ENCODE data around the gene IFI44.
A peak's percentile ranks its signal among the peaks of the same experiment; 100 is the strongest.

The IFI44 gene

GRCh38 chr1:78652019-78652560 is 2.5 kb downstream of the IFI44 start:
- no peak for DNase-seq

GRCh38 chr1:78658901-78659300 is 9.3 kb downstream of the IFI44 start:
- no peak for DNase-seq

GRCh38 chr1:78663923-78664322 is 14.3 kb downstream of the IFI44 start:
- no peak for DNase-seq

- no peak for DNase-seq
These were observed 15.1 kb downstream of the IFI44 start for GRCh38 chr1:78664763-78665162.

GRCh38 chr1:78665809-78666208 is 16.2 kb downstream of the IFI44 start:
- no peak for DNase-seq

GRCh38 chr1:78667939-78668338 is 18.3 kb downstream of the IFI44 start:
- no peak for DNase-seq

GRCh38 chr1:78668427-78668826 is 18.8 kb downstream of the IFI44 start:
- DNase-seq = no peak

GRCh38 chr1:78672428-78672827 is 22.8 kb downstream of the IFI44 start:
- no peak for DNase-seq

- no peak for DNase-seq
These were observed 23.5 kb downstream of the IFI44 start for GRCh38 chr1:78673120-78673519.

- DNase-seq = peak; percentile 6
These were observed 26.8 kb downstream of the IFI44 start for GRCh38 chr1:78676347-78676982.

GRCh38 chr1:78676993-78677392 is 27.4 kb downstream of the IFI44 start:
- no peak for DNase-seq

GRCh38 chr1:78677788-78678187 is 28.2 kb downstream of the IFI44 start:
- no peak for DNase-seq

- DNase-seq = no peak
These were observed 28.7 kb downstream of the IFI44 start for GRCh38 chr1:78678324-78678723.

- DNase-seq = no peak
These were observed 31.6 kb downstream of the IFI44 start for GRCh38 chr1:78681265-78681664.

GRCh38 chr1:78682496-78682895 is 32.9 kb downstream of the IFI44 start:
- DNase-seq = no peak

- no peak for DNase-seq
These were observed 33.4 kb downstream of the IFI44 start for GRCh38 chr1:78683079-78683478.

GRCh38 chr1:78687315-78687714 is 37.7 kb downstream of the IFI44 start:
- no peak for DNase-seq

GRCh38 chr1:78687914-78688313 is 38.3 kb downstream of the IFI44 start:
- DNase-seq = no peak

GRCh38 chr1:78688697-78689096 is 39.1 kb downstream of the IFI44 start:
- no peak for DNase-seq

- no peak for DNase-seq
These were observed 40.9 kb downstream of the IFI44 start for GRCh38 chr1:78690516-78690915.

- no peak for DNase-seq
These were observed 42.5 kb downstream of the IFI44 start for GRCh38 chr1:78691995-78692747.

- no peak for DNase-seq
These were observed 50.2 kb downstream of the IFI44 start for GRCh38 chr1:78699813-78700212.

- no peak for DNase-seq
These were observed 52.8 kb downstream of the IFI44 start for GRCh38 chr1:78702426-78702825.

- DNase-seq = no peak
These were observed 54.2 kb downstream of the IFI44 start for GRCh38 chr1:78703806-78704205.

All from NCI-H2107 (cell line).